Endothelial cell of umbilical vein (primary cell): ENCODE results near the gene FGFBP2.

Source experiments
- EZH2 ChIP-seq: IDR thresholded peaks from 2 replicates; pipeline ENCODE4 v1.6.1; 2012; ENCODE audit warnings: borderline replicate concordance, low read depth, mild to moderate bottlenecking, moderate library complexity, low read length, inconsistent platforms; ENCODE audit not compliant: severe bottlenecking
- FOS ChIP-seq: IDR thresholded peaks from 2 replicates; pipeline ENCODE4 v1.6.1; 2011; ENCODE audit warnings: mild to moderate bottlenecking, low read length, moderate library complexity, borderline replicate concordance; ENCODE audit not compliant: insufficient read depth
- GATA2 ChIP-seq: IDR thresholded peaks from 2 replicates; pipeline ENCODE4 v1.7.0; 2011; ENCODE audit warnings: low read depth, mild to moderate bottlenecking, moderate library complexity, mixed read lengths, low read length; ENCODE audit not compliant: insufficient read length, insufficient read depth
- MYC ChIP-seq: IDR thresholded peaks from one replicate; pipeline ENCODE4 v1.6.1; 2011; ENCODE audit warnings: mild to moderate bottlenecking, low read depth, low read length
- POLR2A ChIP-seq: IDR thresholded peaks from 2 replicates; pipeline ENCODE4 v1.6.1; 2012; ENCODE audit warnings: low read depth, mild to moderate bottlenecking, control low read depth, low read length
- POLR2AphosphoS5 ChIP-seq: IDR thresholded peaks from 2 replicates; pipeline ENCODE4 v1.6.1; 2012; ENCODE audit warnings: low read depth, mild to moderate bottlenecking, control low read depth, low read length, moderate library complexity; ENCODE audit not compliant: insufficient read depth
- TF ChIP-seq, protein P1 (sequence below), 2 donors: IDR thresholded peaks; 1 replicate in 1 of 2; 2 replicates in 1 of 2; pipeline ENCODE4 v1.5.1; 2011; ENCODE audit warnings: low read length in 2 of 2, mild to moderate bottlenecking in 2 of 2, moderate library complexity in 2 of 2, control low read depth in 1 of 2, inconsistent platforms in 1 of 2, low read depth in 1 of 2; ENCODE audit not compliant: insufficient read depth in 1 of 2; ENCODE audit errors: extremely low read depth in 1 of 2
- TF ChIP-seq, protein P2 (sequence below): IDR thresholded peaks from 2 replicates; pipeline ENCODE4 v1.6.1; 2011; ENCODE audit not compliant: insufficient read depth, insufficient read length

DNA sequence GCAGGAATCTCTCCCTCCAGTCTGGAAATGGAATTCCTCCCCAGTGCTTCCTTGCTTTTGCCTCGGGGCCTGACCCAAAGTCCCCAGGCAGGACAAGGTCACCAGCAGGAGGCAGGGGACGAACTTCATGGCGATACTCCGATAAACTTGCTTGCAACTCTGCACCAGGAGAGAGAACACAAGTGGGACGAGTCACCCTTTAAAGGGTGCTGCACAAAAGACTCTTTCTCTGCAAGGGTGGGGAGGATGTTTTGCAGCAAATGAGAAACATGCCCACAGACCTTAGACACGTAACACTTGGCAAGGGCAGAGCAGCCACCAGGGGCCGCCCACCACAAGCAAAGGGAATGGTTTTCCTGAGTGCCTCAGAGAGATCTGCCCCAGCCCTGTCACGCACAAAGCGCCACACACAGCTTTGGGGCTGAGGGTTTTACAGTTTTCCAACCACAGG, at the start of gene FGFBP2:
- TF ChIP-seq POLR2A: no peak
- no peak for TF ChIP-seq POLR2AphosphoS5
- TF ChIP-seq, protein P1, sequence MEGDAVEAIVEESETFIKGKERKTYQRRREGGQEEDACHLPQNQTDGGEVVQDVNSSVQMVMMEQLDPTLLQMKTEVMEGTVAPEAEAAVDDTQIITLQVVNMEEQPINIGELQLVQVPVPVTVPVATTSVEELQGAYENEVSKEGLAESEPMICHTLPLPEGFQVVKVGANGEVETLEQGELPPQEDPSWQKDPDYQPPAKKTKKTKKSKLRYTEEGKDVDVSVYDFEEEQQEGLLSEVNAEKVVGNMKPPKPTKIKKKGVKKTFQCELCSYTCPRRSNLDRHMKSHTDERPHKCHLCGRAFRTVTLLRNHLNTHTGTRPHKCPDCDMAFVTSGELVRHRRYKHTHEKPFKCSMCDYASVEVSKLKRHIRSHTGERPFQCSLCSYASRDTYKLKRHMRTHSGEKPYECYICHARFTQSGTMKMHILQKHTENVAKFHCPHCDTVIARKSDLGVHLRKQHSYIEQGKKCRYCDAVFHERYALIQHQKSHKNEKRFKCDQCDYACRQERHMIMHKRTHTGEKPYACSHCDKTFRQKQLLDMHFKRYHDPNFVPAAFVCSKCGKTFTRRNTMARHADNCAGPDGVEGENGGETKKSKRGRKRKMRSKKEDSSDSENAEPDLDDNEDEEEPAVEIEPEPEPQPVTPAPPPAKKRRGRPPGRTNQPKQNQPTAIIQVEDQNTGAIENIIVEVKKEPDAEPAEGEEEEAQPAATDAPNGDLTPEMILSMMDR (IDR thresholded peaks at IDR 0.05; ENCODE audit: extremely low read depth in 1 of 2, insufficient read depth in 1 of 2, low read depth in 1 of 2, low read length in 2 of 2): peak; percentile 22 to 67
- no peak for TF ChIP-seq EZH2
- no peak for TF ChIP-seq GATA2
- TF ChIP-seq, protein P2, sequence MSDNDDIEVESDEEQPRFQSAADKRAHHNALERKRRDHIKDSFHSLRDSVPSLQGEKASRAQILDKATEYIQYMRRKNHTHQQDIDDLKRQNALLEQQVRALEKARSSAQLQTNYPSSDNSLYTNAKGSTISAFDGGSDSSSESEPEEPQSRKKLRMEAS: no peak
- no peak for TF ChIP-seq FOS
- no peak for TF ChIP-seq MYC
